HEK293 (cell line): ENCODE measurements around the gene FGFR3.

ENCODE experiments used
- CTCF ChIA-PET: fragments of 350-600 bp; formaldehyde crosslinking; extraction: SDS; loops from one replicate; lab custom pipeline; 2021; ENCODE audit warnings: antibody characterized with exemption; lab: Yijun Ruan, JAX
- POLR2A ChIA-PET: fragments of 300-600 bp; formaldehyde crosslinking; extraction: SDS; loops from one replicate; lab custom pipeline; 2020; ENCODE audit warnings: antibody characterized with exemption, inconsistent platforms; lab: Yijun Ruan, JAX
- H3K27ac ChIP-seq: fragments of 200-500 bp; sonication (Bioruptor generic); 2 replicates; pipeline ENCODE4 v1.5.1; 2014; ENCODE audit warnings: low read depth, low read length, control low read depth, inconsistent platforms; ENCODE audit errors: extremely low read depth
- H3K36me3 ChIP-seq, 2 experiments: fragments of 200-500 bp in 1 of 2; sonication (Bioruptor generic) in 1 of 2; 1 replicate in 1 of 2; 2 replicates in 1 of 2; pipeline ENCODE4 v1.5.1; 2014 to 2017; ENCODE audit warnings: inconsistent platforms in 2 of 2, low read length in 2 of 2; ENCODE audit not compliant: control insufficient read depth in 2 of 2, insufficient read depth in 1 of 2
- H3K4me1 ChIP-seq: fragments of 200-500 bp; sonication (Bioruptor generic); 2 replicates; pipeline ENCODE4 v1.5.1; 2014; ENCODE audit warnings: mild to moderate bottlenecking, low read length, inconsistent platforms; ENCODE audit not compliant: control insufficient read depth, insufficient read depth
- H3K4me3 ChIP-seq: 2 replicates; pipeline ENCODE4 v1.5.1; 2011; ENCODE audit warnings: low read depth, mild to moderate bottlenecking, control low read depth, low read length, moderate library complexity
- H3K9me3 ChIP-seq: fragments of 200-500 bp; sonication (Bioruptor generic); 2 replicates; pipeline ENCODE4 v1.5.1; 2014; ENCODE audit warnings: low read depth, low read length, inconsistent platforms; ENCODE audit not compliant: control insufficient read depth, insufficient read depth
- MYNN ChIP-seq: fragments of 450-650 bp; formaldehyde crosslinking; IDR thresholded peaks from 2 replicates; pipeline ENCODE4 v1.5.1; 2016; ENCODE audit warnings: missing biosample characterization, missing genetic modification characterization, borderline replicate concordance
- PRDM1 ChIP-seq: fragments of 450-650 bp; formaldehyde crosslinking; IDR thresholded peaks from 2 replicates; pipeline ENCODE4; 2016; ENCODE audit warnings: missing biosample characterization, missing genetic modification characterization
- REPIN1 ChIP-seq: fragments of 450-650 bp; formaldehyde crosslinking; IDR thresholded peaks from 2 replicates; pipeline ENCODE4 v1.5.1; 2017; ENCODE audit warnings: missing biosample characterization, missing genetic modification characterization, low read depth
- WT1 ChIP-seq: fragments of 450-650 bp; formaldehyde crosslinking; IDR thresholded peaks from 2 replicates; pipeline ENCODE4 v1.5.1; 2016; ENCODE audit warnings: missing biosample characterization, missing genetic modification characterization
- YY1 ChIP-seq: fragments of 450-650 bp; formaldehyde crosslinking; IDR thresholded peaks from 2 replicates; pipeline ENCODE4 v1.5.1; 2018; ENCODE audit warnings: missing biosample characterization, missing genetic modification characterization
- ZBTB20 ChIP-seq: fragments of 450-650 bp; formaldehyde crosslinking; IDR thresholded peaks from 2 replicates; pipeline ENCODE4 v1.5.1; 2016; ENCODE audit warnings: missing biosample characterization, missing genetic modification characterization
- ZBTB49 ChIP-seq: fragments of 450-650 bp; formaldehyde crosslinking; IDR thresholded peaks from 2 replicates; pipeline ENCODE4 v1.5.1; 2016; ENCODE audit warnings: missing biosample characterization, missing genetic modification characterization, low read depth
- ZBTB6 ChIP-seq: fragments of 450-650 bp; formaldehyde crosslinking; IDR thresholded peaks from 2 replicates; pipeline ENCODE4 v1.5.1; 2017; ENCODE audit warnings: missing biosample characterization, missing genetic modification characterization
- ZFHX2 ChIP-seq: fragments of 450-650 bp; formaldehyde crosslinking; conservative IDR thresholded peaks from 2 replicates; pipeline ENCODE4 v1.5.1; 2016; ENCODE audit warnings: missing biosample characterization, missing genetic modification characterization
- ZFP69B ChIP-seq: fragments of 450-650 bp; formaldehyde crosslinking; IDR thresholded peaks from 2 replicates; pipeline ENCODE4 v1.5.1; 2016; ENCODE audit warnings: missing biosample characterization, missing genetic modification characterization
- ZNF10 ChIP-seq: fragments of 450-650 bp; formaldehyde crosslinking; IDR thresholded peaks from 2 replicates; pipeline ENCODE4 v1.5.1; 2017; ENCODE audit warnings: missing biosample characterization, missing genetic modification characterization
- ZNF138 ChIP-seq: fragments of 450-650 bp; formaldehyde crosslinking; IDR thresholded peaks from 2 replicates; pipeline ENCODE4 v1.5.1; 2016; ENCODE audit warnings: missing biosample characterization, missing genetic modification characterization, borderline replicate concordance
- ZNF157 ChIP-seq: fragments of 450-650 bp; formaldehyde crosslinking; IDR thresholded peaks from 2 replicates; pipeline ENCODE4 v1.5.1; 2016; ENCODE audit warnings: missing biosample characterization, missing genetic modification characterization
- ZNF239 ChIP-seq: fragments of 450-650 bp; formaldehyde crosslinking; IDR thresholded peaks from 2 replicates; pipeline ENCODE4 v1.5.1; 2016; ENCODE audit warnings: missing biosample characterization, missing genetic modification characterization
- ZNF354C ChIP-seq: fragments of 450-650 bp; formaldehyde crosslinking; IDR thresholded peaks from 2 replicates; pipeline ENCODE4 v1.5.1; 2016; ENCODE audit warnings: missing biosample characterization, missing genetic modification characterization, low read depth, borderline replicate concordance
- ZNF473 ChIP-seq: fragments of 450-650 bp; formaldehyde crosslinking; IDR thresholded peaks from 2 replicates; pipeline ENCODE4 v1.5.1; 2017; ENCODE audit warnings: missing biosample characterization, missing genetic modification characterization
- ZNF514 ChIP-seq: fragments of 450-650 bp; formaldehyde crosslinking; IDR thresholded peaks from 2 replicates; pipeline ENCODE4 v1.5.1; 2016; ENCODE audit warnings: missing biosample characterization, missing genetic modification characterization
- ZNF521 ChIP-seq: fragments of 450-650 bp; formaldehyde crosslinking; IDR thresholded peaks from 2 replicates; pipeline ENCODE4 v1.5.1; 2017; ENCODE audit warnings: missing biosample characterization, mild to moderate bottlenecking, missing genetic modification characterization
- ZNF560 ChIP-seq: fragments of 450-650 bp; formaldehyde crosslinking; IDR thresholded peaks from 2 replicates; pipeline ENCODE4 v1.5.1; 2017; ENCODE audit warnings: missing biosample characterization, missing genetic modification characterization, borderline replicate concordance
- ZNF701 ChIP-seq: fragments of 450-650 bp; formaldehyde crosslinking; IDR thresholded peaks from 2 replicates; pipeline ENCODE4 v1.5.1; 2016; ENCODE audit warnings: missing biosample characterization, missing genetic modification characterization
- ZNF791 ChIP-seq: fragments of 450-650 bp; formaldehyde crosslinking; IDR thresholded peaks from 2 replicates; pipeline ENCODE4 v1.5.1; 2016; ENCODE audit warnings: missing biosample characterization, missing genetic modification characterization
- TF ChIP-seq, protein P1 (sequence below): fragments of 450-650 bp; formaldehyde crosslinking; IDR thresholded peaks from 2 replicates; pipeline ENCODE4 v1.5.1; 2016; ENCODE audit warnings: missing biosample characterization, missing genetic modification characterization
- TF ChIP-seq, protein P2 (sequence below): fragments of 450-650 bp; formaldehyde crosslinking; IDR thresholded peaks from 2 replicates; pipeline ENCODE4 v1.5.1; 2016; ENCODE audit warnings: missing biosample characterization, missing genetic modification characterization
- TF ChIP-seq, protein P3 (sequence below): fragments of 450-650 bp; formaldehyde crosslinking; IDR thresholded peaks from 2 replicates; pipeline ENCODE4 v1.5.1; 2016; ENCODE audit warnings: missing biosample characterization, missing genetic modification characterization

The FGFR3 gene

DNA sequence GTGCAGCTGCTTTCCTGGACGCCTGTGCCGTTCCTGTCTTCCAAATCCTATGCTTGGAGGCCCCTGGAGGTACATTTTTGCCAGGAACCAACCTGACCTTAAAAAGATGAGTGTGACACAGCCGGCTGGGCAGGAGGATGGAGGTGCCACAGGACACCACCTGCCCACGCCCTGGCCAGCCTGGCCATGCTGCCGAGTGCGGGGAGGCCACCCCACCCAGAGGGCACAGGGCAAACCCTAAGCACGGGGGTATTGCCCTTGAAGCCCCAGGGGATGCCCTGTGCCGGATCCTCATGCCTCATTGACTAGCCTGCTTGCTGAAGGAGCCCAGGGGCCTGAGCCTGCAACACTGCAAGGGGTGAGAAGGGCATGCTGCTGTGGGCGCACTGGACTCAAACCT, 20.1 kb downstream of the FGFR3 start:
- POLR2A ChIA-PET: no interaction called here
- Histone ChIP-seq H3K9me3 (no peaks in the 10 kb centered on the region), H3K4me3 (no peak overlapping the region), H3K4me1 (no peaks in the 10 kb centered on the region), H3K36me3 (peaks cover 0 to 57% of the 10 kb centered on the region in 2 experiments; a peak in 2 of 3 replicates), H3K27ac (no peak overlapping the region)
- CTCF ChIA-PET: interaction anchor here (1.9 to 7.9 kb wide), 2 partner anchors 67 to 87 kb away, joined by 9 to 148 read pairs; no protein-coding TSS in a partner anchor
- TF ChIP-seq ZBTB6 (tag by site-specific recombination) (no peak), ZNF138 (tag by site-specific recombination) (no peak), ZNF10 (tag by site-specific recombination) (no peak), PRDM1 (no peak), ZNF473 (tag by site-specific recombination) (no peak), ZNF701 (tag by site-specific recombination) (no peak), ZNF560 (no peak), ZNF354C (tag by site-specific recombination) (no peak), REPIN1 (no peak)
- TF ChIP-seq, protein P1, sequence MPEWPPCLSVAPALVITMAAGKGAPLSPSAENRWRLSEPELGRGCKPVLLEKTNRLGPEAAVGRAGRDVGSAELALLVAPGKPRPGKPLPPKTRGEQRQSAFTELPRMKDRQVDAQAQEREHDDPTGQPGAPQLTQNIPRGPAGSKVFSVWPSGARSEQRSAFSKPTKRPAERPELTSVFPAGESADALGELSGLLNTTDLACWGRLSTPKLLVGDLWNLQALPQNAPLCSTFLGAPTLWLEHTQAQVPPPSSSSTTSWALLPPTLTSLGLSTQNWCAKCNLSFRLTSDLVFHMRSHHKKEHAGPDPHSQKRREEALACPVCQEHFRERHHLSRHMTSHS: no peak

- H3K36me3 ChIP-seq: peaks cover 5 to 63% of the 10 kb centered on the region in 2 experiments; a peak in 2 of 3 replicates
- TF ChIP-seq ZNF239 (tag by site-specific recombination) (no peak), ZFHX2 (peak; percentile 31)
- no peaks in the 10 kb centered on the region for H3K9me3 ChIP-seq
- no peak overlapping the region for H3K4me3 ChIP-seq
- ChIA-PET CTCF (interaction anchor here (0.9 to 7.9 kb wide), 4 partner anchors 46 to 86 kb away, joined by 3 to 148 read pairs (median 6); no protein-coding TSS in a partner anchor), POLR2A (interaction anchor here (0.7 kb wide), 1 partner anchor 94 kb away, joined by 3 read pairs; no protein-coding TSS in a partner anchor)
- no peaks in the 10 kb centered on the region for H3K4me1 ChIP-seq
- H3K27ac ChIP-seq: no peak overlapping the region
These were observed 20.8 kb downstream of the FGFR3 start for GRCh38 chr4:1813915-1814314.

DNA sequence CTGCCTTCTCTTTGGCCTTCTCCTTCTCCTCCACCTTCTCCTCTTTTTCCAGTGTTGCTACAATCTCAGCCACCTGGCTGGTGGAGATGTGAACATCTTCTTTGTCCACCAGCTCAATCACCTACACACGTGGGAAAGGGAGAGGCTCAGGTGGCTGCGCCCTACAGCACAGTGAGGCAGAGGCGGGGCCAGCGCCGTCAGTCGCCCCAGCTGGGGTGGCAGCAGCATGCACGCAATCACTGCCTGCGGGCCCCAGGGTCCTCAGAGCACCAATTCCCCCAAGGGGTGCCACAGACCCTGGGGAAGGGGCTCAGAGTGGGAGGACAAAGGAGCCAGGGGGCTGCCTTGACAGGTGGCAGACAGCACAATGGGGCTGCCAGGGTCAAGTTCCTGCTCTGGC, 21.4 kb downstream of the FGFR3 start:
- Histone ChIP-seq H3K4me3 (no peak overlapping the region), H3K36me3 (peaks cover 5 to 68% of the 10 kb centered on the region in 2 experiments; a peak in 2 of 3 replicates), H3K4me1 (no peaks in the 10 kb centered on the region), H3K9me3 (no peaks in the 10 kb centered on the region), H3K27ac (no peak overlapping the region)
- ChIA-PET CTCF (interaction anchor here (0.6 to 7.9 kb wide), 5 partner anchors 46 to 183 kb away, joined by 3 to 148 read pairs (median 4); no protein-coding TSS in a partner anchor), POLR2A (interaction anchor here (0.7 kb wide), 1 partner anchor 93 kb away, joined by 3 read pairs; no protein-coding TSS in a partner anchor)
- TF ChIP-seq ZBTB6 (tag by site-specific recombination) (no peak), ZNF791 (tag by site-specific recombination) (no peak), ZNF560 (no peak), YY1 (no peak), WT1 (tag by site-specific recombination) (no peak), ZBTB49 (tag by site-specific recombination) (no peak), ZFP69B (tag by site-specific recombination) (no peak), ZNF157 (tag by site-specific recombination) (no peak), ZBTB20 (tag by site-specific recombination) (no peak), ZNF521 (no peak), MYNN (tag by site-specific recombination) (no peak), ZNF514 (tag by site-specific recombination) (no peak)
- TF ChIP-seq, protein P2, sequence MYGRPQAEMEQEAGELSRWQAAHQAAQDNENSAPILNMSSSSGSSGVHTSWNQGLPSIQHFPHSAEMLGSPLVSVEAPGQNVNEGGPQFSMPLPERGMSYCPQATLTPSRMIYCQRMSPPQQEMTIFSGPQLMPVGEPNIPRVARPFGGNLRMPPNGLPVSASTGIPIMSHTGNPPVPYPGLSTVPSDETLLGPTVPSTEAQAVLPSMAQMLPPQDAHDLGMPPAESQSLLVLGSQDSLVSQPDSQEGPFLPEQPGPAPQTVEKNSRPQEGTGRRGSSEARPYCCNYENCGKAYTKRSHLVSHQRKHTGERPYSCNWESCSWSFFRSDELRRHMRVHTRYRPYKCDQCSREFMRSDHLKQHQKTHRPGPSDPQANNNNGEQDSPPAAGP: no peak
- TF ChIP-seq, protein P3, sequence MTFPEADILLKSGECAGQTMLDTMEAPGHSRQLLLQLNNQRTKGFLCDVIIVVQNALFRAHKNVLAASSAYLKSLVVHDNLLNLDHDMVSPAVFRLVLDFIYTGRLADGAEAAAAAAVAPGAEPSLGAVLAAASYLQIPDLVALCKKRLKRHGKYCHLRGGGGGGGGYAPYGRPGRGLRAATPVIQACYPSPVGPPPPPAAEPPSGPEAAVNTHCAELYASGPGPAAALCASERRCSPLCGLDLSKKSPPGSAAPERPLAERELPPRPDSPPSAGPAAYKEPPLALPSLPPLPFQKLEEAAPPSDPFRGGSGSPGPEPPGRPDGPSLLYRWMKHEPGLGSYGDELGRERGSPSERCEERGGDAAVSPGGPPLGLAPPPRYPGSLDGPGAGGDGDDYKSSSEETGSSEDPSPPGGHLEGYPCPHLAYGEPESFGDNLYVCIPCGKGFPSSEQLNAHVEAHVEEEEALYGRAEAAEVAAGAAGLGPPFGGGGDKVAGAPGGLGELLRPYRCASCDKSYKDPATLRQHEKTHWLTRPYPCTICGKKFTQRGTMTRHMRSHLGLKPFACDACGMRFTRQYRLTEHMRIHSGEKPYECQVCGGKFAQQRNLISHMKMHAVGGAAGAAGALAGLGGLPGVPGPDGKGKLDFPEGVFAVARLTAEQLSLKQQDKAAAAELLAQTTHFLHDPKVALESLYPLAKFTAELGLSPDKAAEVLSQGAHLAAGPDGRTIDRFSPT (tag by site-specific recombination): no peak
